NOMO-1 treated with DMSO at 0.1 percent for 48 hours (cell line): Measurements from ENCODE around the gene MRPL1.
"Not testable (repeated sequence)": the region's sequence is repeated elsewhere in the genome, so short reads cannot be mapped to it uniquely, and the experiment has no call there.

Experiments
- DNase-seq: peaks from one replicate; lab custom pipeline; 2025; ENCODE audit not compliant: unreplicated experiment; lab: John Stamatoyannopoulos, UW

MRPL1 gene

DNA sequence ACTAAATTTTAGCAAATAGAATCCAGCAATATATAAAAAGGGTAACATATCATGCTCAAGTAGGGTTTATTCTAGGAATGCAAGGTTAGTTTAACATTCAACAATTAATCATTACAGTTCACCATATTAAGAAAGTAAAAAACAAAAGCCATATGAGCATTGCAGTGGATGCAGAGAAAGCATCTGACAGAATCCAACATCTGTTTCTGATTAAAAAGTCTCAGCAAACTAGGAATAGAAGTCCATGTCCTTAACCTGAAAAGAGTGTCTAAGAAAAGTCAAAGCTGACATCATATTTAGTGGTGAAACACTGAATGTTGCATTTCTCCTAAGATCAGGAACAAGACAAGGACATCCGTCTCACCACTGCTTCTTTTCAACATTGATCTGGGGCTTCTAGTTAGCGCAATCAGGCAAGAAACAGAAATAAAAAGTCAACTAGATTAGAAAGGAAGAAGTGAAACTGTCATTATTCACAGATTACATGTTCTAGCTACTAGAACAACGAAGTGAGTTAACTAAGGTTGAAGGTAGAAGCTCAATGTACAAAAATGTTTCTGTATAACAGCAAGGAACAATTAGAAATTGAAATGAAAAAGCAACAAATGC is 49.3 kb downstream of the MRPL1 start:
- DNase-seq: peak; percentile 94

DNA sequence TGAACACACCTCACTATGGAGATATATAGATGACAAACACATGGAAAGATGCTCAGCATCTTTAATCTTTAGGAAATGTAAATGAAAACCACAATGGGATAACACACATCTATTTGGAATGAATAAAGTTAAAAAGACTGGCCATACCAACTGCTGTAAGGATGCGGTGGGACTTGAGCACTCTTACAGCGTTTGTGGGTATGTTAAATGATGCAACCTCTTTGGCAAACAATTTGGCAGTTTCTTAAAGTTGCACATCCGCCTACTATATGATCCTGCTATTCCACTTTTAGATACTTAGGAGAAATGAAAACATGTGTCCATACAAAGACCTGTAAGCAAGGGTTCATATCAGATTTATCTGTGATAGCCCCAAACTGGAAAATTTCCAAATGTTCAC is 50.7 kb downstream of the MRPL1 start:
- DNase-seq: peak; percentile 73

DNA sequence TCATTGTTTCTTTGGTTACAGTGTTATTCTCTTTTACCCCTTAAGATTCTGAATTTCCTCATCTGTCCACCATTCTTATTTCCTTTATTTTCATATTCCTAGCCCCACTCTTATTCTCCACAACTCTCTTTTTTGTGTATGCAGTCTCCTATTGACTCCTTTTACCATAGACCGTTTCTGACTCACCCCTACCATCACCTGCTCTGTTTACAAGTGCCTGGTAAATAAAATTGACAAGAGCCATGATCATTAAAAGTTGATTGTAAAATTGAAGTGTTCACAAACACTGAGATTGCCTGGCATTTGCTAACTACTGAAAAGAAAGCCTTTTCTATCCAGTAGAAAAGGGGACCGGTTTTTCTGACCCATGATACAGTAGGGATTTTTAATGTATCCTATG is 54.4 kb downstream of the MRPL1 start:
- no peak for DNase-seq

DNA sequence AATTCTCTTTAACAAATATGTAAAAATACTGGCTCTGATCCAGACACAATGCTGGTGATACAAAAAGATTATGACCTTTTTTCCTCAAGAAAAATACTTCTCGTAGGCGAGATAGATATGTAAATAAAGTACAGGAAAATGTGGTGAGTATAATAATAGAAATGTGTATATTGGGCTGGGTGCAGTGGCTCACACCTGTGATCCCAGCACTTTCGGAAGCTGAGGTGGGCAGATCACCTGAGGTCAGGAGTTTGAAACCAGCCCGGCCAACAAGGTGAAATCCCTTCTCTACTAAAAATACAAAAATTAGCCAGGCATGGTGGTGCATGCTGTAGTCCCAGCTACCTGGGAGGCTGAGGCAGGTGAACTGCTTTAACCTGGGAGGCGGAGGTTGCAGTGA is 55.0 kb downstream of the MRPL1 start:
- no peak for DNase-seq

DNA sequence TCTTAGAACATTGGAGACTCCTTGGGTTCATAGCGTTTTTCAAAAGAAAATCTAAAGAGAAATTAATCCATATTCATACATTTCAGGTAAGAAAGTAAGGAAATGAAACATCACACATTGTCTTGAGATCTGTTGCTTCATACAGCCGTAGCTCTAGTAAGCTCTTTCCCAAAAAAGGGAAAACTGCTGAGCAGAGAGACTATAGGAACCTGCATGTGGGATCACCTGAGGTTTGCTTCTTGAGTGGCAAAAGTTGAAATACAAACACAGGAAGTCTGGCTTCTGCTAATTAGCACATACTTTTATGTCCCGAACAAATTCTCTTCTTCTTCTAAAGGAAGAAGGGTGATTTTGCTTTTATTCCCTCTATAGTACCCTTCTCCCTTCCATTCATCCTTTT is 57.7 kb downstream of the MRPL1 start:
- DNase-seq: no peak

DNA sequence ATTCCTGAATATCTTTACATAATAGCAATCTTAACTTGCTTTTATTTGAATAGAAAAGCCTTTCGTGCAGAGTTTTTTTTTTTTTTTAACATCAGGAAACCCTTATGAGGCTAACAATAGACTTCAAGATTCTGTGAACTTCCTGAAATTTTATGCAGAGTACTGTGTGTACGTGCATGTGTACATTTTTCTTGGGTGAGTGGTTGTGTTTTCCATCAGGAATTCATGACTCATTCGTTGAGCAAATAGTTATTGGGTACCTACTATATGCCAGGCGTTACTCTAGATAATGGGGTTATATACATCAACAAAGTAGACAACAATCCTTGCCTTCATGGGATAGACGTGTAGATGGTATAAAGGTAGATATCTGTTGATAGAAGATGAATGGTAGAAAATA is 59.1 kb downstream of the MRPL1 start:
- peak; percentile 32 for DNase-seq

DNA sequence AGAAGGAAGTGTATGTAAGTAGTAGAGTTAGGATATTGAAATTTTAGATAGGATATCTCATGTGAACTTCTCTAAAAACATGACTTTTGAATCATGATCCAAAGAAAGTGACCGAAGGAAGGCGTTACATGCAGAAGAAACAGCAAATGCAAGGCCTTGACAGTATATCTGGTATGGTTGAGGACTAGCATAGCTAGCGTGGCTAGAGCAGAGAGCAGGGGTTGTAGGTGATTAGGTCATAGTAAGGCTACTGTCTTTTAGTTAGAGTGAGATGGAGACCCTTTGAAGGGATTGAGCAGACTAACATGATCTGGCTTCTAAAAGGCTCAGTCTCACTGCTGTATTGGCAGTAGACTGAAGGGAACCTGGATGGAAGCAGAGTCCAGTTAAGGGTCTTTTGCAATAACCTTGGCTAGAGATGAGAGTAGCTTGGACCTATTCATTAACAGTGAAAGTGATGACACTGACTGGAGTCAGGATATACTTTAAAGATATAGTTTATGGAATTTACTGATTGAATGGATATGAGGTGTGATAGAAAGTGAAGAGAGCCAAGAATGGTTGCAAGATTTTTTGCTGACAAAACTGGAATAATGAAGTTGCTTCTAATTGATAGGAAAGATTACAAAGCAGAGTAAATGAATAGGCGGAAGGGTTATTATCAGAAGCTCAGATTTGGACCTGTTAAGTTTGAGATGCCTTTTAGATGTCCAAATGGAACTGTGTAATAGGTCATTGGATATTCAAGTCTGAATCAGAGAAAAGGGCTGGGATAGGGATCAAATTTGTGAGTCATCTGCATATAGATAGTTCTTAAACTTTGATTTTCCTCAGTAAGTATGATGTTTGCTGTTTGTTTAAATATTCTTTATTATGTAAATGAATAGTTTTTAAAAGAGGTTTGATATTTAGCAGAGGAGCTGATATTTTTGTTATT is 59.8 kb downstream of the MRPL1 start:
- DNase-seq: no peak

DNA sequence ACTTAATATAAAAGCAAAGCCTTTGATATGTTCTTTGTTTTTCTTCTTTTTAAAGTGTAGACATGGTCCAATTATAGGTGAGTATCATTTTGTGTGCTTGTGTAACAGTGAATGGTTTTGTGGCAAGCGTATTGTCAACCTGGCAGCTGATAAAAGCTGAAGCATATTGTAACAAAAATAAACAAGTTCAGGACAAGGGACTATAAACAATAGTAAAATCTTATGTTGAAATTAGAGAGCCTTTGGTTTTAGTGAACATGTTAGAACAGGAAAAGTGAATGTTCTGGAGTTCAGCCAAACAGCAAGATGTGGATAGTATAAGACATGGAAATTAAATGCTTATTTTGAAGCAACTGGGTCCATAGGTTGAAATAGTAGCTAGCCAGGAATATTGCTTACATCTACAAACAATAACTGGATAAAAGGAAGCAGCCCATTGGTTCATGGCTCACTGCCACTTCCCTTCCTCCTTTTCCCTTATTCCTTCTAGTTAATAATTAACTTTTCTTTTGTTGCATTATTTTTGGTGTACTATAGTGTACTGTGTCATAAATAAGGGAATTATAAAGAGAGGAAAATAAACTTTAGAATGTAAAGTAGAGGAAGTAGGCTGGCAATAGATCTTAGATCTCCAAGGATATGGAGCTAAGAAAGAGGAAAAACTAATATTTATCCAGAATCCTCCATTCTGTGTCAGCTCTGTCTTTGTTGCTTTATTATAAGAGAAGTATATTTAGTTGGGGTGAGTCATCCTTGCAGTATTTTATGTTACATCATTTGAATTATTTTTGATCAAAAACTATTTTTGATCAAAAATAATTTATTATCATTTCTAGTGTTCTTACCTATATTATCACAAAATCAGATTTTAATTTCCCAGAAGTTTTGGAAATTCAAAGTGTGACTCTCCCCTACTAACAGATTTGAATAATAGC is 65.6 kb downstream of the MRPL1 start:
- no peak for DNase-seq

DNA sequence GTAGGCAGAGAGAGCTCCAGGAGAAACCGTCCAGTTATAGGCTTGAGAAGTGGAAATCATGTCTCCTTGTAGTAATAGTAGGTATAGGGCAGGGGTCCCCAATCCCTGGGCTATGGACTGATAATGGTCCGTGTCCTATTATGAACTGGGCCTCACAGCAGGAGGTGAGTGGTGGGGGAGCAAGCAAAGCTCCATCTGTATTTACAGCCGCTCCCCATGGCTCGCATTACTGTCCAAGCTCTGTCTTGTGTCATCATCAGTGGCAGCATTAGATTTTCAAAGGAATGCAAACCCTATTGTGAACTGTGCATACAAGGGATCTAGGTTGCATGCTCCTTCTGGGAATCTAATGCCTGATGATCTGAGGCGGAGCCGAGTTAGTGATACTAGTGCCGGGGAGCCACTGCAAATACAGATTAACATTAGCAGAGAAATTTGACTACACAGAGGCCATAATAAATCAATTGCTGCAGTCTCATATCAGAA is 67.6 kb downstream of the MRPL1 start:
- no peak for DNase-seq

DNA sequence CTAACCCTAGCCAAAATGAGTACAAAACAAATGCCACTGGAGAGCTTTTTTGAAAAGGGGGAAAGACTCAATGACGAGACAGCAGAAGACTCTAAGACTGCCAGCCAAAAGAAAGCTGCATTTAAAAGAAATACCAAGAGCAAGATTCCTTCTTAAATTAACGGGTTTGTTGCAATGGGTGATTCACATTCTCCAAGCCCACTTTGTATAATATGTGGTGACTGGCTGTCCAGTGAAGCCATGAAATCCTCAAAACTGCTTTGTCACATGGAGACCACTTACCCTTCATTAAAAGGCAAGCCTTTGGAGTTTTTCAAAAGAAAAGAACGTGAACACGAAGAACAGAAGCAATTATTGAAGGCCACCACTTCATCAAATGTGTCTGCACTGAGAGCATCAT is 68.2 kb downstream of the MRPL1 start:
- DNase-seq: no peak

DNA sequence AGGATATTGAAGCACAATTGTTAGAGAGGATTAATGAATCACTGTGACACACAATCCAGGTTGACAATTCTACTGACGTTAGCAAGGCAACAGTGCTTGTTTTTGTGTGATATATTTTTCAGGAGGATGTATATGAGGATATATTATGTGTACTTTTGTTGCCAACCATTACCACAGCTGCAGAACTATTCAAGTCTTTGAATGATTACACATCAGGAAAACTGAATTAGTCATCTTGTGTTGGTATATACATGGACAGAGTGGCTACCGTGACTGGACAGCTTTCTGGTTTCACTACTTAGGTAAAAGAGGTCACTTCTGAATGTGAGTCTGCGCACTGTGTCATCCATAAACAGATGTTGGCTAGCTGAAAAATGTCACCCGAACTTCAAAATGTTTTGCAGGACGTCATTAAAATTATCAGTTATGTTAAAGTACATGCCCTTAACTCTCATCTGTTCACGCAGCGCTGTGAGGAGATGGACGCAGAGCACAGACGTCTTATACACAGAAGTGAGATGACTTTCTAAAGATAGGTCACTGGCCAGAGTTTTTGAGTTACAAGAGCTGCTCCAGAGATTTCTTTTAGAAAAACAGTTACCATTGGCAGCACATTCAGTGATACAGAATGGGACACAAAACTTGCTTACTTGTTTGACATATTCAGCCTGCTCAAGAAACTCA is 69.0 kb downstream of the MRPL1 start:
- no peak for DNase-seq

DNA sequence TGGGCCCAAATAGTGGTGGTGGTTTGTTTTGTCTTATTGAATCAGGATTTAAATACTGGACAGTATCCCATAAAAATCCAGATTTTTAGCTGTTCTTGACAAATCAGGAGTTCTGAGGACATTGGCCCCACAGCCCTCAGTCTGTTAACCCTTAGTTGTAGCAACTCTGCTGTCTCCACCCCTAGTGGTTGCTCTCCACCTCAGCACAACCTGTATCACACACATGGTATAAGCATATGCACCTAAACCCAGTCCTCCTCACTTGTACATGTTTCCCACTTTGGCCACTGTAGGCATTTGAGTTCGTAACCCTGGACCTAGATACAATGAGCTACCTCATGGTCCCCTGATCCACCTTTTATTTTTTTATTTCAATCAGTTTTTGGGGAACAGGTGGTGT is 75.9 kb downstream of the MRPL1 start:
- DNase-seq: no peak

DNA sequence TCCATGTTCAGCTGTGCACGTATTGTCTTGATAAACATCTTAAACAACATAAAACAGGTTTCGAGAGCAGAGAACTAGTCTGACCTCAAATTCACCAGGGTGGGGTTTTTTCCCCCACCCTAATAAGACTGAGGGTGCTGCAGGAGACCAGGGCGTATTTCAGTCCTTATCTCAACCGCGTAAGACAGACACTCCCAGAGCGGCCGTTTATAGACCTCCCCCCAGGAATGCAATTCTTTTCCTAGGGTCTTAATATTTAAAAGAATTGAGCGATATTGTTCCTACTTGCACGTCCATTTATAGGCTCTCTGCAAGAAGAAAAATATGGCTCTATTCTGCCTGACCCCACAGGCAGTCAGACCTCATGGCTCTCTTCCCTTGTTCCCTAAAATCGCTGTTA is 83.3 kb downstream of the MRPL1 start:
- not testable (repeated sequence) for DNase-seq

DNA sequence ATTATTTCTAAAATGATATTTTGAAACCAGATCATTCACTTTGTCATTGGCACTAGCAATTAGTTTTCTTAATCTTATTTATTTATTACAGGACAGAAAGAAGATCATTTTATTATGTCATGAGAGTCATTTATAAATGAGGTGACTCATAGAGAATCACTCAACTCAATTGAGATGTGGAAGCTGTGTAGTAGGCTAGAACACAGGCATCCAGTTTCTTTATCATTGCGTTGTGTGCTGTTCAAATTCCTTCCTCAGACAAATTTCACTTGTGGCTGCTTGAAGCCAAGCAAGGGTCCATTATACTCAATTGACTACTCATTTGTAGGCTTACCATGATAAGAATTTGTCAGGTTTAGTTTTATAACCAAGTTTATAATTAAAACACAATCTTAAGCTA is 87.6 kb downstream of the MRPL1 start:
- DNase-seq: no peak

DNA sequence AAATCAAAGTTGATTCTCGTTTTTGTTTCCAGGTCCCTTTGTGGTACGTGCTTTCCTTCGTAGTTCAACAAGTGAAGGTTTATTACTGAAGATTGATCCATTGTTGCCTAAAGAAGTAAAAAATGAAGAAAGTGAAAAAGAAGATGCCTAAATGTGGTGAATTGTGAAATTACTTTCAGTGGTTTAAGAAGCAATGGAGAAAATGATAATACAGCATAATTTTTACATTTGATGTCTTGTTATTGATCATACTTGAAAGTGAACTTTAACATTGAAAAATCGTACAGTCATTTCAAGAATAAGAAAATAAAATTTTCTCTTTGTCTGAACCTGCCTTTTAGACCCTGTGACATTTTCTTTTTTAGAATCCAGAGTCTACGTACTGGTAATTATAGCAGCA is 89.8 kb downstream of the MRPL1 start:
- DNase-seq: no peak

DNA sequence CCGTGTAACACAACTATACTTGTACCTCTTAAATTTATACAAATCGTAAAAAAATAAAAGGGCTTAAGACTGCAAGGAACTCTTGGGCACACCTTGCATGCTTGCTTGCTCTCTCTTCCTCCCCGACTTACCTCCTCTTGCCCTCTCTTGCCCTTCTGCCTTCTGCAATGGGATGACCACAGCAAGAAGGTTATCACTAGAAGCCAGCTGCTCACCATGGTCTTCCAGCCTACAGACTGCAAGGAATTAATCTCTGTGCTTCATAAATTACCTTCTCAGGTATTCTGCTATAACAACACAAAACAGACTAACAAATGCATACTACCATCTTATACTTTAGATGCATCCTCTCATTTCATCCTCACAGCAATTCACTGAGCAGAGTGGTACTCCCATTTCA is 92.1 kb downstream of the MRPL1 start:
- DNase-seq: no peak

DNA sequence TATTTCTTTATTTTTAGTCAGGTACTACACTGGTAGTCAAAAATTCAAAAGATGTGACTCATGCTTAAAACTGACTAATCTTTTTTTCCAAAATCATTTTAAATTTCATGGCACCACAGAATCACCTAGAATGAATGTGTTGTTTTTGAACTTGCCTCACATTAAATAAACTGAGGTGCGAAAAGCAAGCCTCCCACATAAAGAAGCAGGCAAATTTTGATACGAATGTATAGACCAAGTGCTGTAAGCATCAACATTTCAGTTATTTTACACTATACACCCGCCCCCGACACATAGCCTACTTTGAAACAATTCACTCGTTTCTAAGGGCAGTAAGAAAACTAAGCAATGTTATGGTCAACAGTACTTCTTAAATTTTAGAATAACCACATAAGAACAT is 94.3 kb downstream of the MRPL1 start:
- no peak for DNase-seq

DNA sequence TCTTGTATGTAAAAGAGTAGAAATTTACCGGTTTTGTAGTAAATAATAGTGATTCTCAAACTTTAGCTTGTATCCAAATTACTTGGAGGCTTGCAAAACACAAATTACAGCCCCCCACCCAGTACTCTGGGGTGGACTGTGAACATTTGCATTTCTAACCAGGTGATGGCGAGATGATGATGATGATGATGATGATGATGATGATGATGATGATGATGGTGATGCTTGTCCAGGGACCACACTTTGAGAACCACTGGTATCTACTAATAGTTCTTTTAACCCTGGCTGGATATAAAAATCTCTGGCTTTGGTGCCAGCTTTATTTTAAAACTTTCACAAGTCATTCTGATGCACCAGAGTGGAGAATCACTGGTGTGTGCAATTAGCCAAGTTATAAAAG is 96.3 kb downstream of the MRPL1 start:
- no peak for DNase-seq

DNA sequence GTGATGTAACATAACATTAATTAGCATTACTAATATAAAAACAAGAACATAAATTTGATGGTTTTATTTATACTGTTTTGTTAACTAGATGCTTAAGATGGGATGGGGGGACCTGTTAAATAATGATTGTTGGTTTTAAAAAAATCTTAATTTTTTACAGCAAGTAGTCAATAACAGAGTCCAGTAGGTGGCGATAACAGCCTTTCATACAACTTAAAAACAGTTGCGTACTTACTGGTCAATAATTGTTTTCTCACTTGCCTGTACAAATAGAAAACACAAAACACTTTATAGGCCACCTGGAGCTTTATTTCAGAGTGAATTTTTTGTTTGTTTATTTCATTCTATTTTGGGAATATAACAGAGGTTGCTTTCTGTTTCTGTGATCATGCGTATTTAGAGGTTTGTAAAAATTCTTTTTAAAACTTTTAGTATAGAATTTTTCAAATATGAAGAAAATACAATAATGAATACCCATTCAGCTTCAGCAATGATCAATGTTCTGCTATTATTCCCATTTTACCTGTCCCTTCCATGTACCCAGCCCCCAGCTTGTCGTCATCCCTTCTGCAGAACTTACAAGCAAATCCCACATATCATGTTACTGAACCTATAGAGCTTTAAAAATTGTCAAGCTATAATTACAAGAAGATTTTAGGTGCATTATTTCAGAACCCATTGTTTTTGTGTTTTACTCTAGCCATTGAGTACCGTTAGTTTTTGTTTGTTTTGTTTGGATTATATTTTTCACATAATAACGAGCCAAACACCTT is 97.1 kb downstream of the MRPL1 start:
- peak; percentile 36 for DNase-seq

DNA sequence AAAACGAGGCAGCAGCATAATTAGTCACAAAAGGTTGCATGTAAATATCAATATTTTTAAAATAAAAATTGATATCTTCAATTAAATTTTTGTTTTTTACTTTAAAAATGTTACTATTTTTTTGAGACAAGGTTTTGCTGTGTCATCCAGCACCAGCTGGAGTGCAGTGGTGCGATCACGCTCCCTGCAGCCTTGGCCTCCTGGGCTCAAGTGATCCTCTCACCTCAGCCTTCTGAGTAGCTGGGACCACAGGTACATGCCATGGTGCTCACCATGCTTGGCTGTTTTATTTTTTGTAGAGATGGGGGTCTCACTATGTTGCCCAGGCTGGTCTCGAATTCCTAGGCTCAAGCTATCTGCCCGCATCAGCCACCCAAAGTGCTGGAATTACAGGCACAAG is 97.7 kb downstream of the MRPL1 start:
- DNase-seq: no peak
